MM.1S (cell line): ENCODE results near the gene CD109.

Source experiments
- CTCF ChIP-seq: fragments of 300-600 bp; sonication (generic); IDR thresholded peaks from 2 replicates; pipeline ENCODE4 v1.5.1; 2016; ENCODE audit warnings: antibody characterized with exemption, low read length, mixed read lengths
- EZH2phosphoT487 ChIP-seq: fragments of 300-600 bp; sonication (generic); IDR thresholded peaks from 2 replicates; pipeline ENCODE4 v1.6.1; 2018; ENCODE audit warnings: antibody characterized with exemption, low read length

DNA sequence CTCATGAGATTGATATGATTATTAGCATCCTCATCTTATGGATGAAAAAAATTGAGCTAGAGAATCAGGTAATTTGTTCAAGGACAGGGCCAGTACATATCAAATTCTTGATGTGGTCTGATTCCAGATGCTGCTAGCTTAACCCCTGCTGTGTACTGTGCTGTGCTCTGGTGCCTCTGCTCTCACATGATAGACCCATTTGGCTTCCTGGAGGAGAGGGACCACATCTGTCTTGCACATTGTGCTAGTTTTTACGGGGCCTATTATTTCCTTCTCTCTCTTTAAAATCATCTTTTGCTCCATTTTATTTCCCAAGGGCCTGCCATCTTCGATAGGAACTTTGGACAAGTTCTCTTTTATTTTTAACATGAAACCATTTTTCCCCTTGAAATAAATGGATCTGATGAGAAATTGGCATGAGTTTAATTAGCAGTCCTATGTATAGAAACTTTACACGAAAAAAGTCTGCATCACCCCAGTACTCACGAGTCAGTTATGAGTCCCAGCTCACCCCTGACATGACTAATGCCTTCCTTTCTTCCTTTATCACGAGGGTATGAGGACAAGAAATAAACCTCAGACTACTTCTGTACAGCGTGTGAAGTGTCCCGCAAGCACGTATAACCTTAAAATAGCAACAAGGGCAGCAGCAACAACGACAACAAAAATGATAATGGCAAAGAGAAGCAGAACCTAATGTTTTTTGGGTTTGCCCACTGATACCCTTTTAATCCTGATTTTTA lies 26.5 kb downstream of the CD109 start:
- no peak for TF ChIP-seq CTCF
- TF ChIP-seq EZH2phosphoT487 = no peak
